Measurements from ENCODE around the gene UMAD1.

UMAD1 gene

GRCh38 chr7:7695111-7695817 lies 54.7 kb downstream of the UMAD1 start:
- no peak for DNase-seq

DNA sequence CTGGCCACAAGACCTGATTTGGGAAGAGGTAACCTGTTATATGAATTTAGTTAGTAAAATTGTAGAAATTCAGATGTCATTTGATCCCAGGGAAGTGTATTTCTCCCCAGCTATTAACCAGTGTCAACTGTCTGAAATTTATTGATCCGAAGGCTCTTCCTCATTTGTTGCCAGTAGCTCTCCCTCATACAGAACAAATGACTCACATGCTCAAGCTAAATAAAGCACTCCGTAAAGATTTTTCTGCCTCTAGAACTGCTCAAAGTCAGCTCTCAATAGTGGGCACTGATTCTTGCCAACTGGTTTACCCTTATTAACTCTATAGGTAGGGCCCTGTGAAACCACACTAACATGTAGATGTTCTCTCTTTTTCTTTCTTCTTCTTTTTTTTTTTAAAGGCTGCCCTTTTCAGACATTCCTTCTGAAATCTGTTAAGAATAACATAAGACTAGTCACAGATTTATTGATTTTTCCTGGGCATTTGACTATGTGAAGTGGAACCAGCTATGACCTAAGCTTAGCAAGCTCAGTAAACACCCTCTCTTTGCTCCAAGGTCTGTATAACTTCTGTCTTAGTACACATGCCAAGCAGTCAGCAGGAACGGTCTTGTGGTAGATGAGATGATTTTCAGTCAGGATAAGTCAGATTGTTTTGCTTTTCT lies 56.0 kb downstream of the UMAD1 start:
- no peak for DNase-seq

- DNase-seq, result no peak
Observed at GRCh38 chr7:7698930-7699329, 58.4 kb downstream of the UMAD1 start.

GRCh38 chr7:7699380-7699779 lies 58.8 kb downstream of the UMAD1 start:
- DNase-seq, result no peak

- DNase-seq, result no peak
Observed at GRCh38 chr7:7699970-7700369, 59.4 kb downstream of the UMAD1 start.

GRCh38 chr7:7701527-7701926 lies 61.0 kb downstream of the UMAD1 start:
- DNase-seq, result no peak

DNA sequence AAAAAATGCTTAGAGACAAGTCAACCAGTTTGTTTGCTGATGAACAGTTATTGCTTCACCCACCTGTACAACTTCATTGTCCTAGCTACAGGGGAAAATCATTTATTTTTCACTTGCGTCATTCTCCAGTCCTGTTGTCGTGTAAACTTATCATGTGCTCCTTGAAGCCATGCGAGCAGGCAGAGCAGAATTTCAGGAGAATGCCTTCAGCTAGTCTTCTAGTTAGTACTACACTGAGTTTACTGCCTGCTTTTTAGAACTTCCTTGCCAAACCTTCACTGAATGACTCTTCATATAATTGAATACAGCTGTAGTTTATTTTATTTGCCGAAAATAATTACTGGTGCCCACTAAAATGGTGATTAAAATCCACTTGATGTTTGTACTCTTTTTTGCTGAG lies 62.3 kb downstream of the UMAD1 start:
- no peak for DNase-seq

DNA sequence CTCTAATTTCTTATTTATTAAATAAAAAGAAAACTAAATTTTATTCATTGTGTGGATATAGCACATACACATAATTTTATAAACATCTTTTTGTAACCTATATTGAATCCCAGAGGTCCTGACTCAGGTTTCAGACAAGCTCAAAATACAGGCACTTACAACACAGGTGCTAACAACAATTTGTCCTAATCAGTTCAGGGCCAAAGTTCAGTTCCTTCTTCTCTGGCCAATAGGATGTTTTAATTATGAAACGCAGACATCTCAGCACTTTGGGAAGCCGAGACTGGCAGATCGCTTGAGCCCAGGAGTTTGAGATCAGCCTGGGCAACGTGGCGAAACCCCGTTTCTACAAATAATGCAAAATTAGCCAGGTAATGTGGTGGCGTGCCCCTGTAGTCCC lies 62.9 kb downstream of the UMAD1 start:
- DNase-seq, result no peak

DNA sequence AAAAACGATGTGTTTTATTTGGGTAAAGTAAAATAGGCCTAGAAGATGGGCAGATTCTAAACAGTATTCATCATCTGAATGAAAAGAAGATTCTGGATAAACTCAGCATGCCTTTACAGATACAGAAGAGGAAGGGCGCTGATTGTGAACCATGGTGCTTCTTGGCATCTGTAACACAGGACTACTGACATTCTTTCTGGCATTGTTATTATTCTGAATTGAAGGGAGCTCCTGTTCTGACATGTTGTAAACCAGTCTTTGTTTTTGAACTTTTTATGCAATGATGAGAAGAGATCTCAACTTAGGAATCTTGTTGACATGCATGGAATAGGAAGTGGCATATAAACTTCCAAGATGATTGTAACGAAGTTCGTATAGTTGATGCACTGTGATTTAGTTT lies 64.3 kb downstream of the UMAD1 start:
- DNase-seq, result no peak

GRCh38 chr7:7705318-7705717 lies 64.8 kb downstream of the UMAD1 start:
- DNase-seq, result no peak

DNA sequence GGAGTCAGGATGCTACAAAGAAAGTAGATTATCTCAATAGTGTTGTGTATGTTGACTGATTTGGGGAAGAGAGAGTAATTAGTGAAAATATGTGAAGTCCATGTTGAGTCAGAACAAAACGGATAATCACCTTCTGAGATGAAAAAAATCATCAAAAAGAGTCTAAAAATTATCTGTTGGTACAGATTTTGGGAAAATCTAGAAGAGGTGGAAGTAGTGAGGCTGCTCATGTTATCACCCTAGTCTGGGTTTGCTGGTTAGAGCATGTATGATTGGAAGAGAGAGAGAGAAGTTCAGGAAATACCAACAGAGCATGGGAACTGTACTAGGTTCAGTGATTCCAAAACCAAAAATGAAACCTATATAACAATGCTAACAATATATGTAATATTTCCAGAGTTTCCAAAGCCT lies 65.6 kb downstream of the UMAD1 start:
- DNase-seq, result no peak

DNA sequence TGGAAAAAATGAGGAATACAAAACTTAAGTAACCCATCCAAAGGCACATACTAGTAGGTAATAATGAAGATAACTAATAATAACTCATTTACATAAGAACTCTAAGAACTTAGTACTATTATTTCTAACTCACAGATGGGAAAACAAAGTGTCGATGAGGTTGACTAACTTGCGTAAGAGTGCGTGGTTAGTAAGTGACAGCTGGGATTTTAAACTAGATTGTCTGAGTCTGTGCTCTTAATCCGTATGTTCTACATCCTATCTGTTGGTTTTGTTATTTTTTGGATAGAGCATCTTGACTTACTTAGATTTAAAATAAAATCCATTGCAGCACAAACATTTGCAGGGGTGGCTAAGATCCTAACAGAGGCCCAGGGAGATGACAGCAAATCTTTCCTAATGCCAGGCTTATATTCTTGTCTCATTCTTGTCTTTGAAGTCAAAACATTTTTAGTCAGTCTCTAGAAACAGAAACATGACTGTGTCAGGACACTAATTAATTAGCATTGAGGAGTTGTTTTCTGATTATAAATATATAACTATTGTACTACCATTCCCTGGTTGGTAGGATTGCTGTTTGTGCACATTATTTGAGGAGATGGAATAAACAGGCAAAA lies 66.1 kb downstream of the UMAD1 start:
- DNase-seq, result no peak

DNA sequence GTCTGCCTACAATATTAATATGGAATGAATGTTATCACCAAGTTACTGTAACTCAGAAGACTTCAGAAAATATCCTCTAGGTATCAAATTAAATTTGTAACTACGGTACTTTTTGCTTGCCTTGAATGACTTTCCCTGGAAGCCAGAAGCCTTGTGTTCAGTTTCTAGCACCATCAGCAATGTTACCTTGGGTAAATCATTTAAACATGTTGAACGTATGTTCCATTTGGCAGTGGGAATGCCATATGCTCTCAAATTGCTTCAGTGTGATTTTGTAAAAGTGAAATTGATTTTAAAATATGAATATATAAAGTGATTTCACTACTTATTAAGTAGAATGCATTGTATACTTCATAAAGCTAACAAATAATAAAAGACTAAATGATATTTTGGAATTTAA lies 66.7 kb downstream of the UMAD1 start:
- DNase-seq, result no peak

DNA sequence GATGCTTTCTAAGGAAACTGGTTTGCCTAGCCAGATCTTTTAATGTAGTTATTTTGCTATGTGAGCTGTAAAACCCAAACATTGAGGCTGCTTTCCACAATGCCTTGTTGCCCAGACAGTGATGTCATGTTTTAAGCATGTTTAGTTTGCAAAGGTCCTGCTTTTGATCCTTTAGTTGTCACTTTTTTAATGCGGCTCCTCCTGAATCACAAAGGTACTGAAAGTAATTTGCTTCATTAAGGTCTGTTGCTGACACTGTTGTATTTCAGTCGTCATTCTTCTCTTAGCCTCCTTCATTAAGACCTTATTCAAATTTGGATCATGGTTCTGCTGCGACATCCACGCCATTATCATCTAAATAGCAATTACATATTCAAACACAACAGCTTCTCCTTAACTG lies 67.3 kb downstream of the UMAD1 start:
- no peak for DNase-seq

- no peak for DNase-seq
Observed at GRCh38 chr7:7709291-7709690, 68.7 kb downstream of the UMAD1 start.

- DNase-seq, result no peak
Observed at GRCh38 chr7:7710469-7710868, 69.9 kb downstream of the UMAD1 start.

DNA sequence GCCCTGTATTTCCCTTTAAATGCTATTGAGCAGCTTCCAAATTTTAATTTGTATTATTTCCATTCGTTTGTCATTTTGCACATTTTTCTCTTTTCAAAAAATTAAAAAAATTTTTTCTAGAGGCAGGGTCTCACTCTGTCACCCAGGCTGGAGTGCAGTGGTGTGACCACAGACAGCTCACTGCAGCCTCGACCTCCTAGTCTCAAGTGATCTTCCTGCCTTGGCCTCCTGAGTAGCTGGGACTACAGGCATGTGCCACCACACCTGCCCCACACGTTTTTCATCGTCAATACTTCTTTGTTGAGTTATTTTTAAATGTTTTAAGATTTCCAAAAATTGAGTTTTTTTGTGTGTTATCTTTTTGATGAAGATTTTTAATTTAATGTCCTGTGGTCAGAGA lies 73.2 kb downstream of the UMAD1 start:
- no peak for DNase-seq

DNA sequence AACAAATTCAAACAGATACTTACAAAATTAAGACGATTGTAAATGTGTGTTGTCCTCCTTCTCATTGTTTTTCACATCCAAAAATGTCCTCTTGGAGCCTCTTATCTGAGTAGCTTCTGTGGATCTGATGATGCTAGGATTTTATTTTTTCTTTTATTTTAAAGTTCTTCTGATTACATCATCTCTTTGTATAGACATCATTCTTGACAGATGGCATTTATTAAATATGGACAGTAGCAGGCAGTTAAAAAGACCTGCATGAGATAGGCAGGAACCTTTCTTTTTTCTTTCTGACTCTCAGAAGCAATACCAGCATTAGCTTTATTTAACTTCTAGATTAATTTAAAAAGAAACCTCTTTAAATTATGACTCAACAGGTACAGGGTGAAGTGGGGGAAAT lies 77.9 kb downstream of the UMAD1 start, which contains the start of gene RPA3:
Gene RPA3, minus strand, starts transcription at position 116 of the 400 bp plus-strand sequence. CDS start 78,189 bp downstream, outside the sequence.
- no peak for DNase-seq

DNA sequence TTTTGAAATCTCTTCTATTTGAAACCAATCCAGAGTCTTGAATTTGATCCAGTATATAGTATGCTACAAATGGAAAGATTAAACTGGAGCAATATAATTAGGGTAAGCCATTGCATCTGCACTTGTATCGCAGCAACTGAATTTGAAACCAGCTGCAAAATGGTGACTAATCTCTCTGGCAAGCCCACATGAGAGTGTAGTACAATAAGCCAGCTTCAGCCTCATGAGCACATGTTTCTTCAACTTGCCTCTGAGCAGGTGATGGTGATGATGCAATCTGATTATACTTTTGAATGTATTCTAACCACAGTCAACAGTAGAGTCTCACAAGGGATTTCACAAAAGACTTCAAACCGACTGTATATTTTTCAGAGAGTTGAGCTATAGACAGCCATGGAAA lies 78.7 kb downstream of the UMAD1 start:
- DNase-seq, result peak; percentile 5

GRCh38 chr7:7720193-7720592 lies 79.6 kb downstream of the UMAD1 start:
- no peak for DNase-seq

GRCh38 chr7:7720750-7721621 lies 80.4 kb downstream of the UMAD1 start:
- DNase-seq, result no peak

DNA sequence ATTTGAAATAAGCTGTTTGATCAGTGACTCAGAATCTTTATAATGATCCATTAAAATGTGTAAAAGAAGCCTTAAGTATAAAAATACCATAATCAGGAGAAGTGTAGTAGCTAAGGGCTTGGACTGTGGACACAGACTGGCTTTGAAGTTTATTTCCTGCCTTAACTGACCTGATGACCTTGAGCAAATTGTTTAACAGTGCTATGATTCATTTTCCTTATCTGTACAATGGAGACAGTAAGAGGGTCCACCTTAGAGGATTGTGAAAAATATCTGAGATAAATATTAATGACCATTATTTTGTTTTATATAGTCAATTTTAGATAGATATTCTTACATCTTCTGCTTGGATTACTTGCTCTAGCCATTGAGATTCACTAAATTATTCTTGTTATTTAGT lies 91.2 kb downstream of the UMAD1 start:
- no peak for DNase-seq

DNA sequence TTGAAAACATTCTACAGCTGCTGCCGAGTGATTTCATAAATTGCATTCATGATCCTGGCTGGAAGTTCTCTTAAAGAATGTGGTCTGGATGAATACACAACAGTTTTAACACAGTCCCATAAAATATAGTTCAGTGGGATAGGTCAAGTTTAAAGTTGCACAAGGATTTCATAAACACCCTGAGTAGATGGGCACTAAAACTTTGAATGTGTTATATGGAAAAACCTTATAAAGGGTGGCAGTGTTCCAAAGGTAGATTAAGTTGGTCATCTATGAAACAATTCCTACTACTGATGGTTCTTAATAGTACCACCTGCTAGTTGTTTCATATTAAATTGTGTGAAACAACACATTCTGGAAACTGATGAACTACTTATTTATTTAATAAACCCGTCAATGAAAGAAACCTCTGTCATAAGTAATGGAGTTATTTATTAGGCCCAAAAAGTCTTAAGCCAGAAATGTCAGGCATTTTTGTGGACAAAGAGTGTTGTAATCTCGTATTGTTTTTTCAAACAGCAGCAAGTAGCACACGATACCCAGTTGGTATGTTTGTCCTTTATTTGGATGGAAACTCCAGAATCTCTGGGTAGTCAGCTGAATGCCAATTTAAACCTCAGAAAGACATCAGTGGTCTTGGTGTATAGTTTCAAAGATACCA lies 92.2 kb downstream of the UMAD1 start:
- no peak for DNase-seq
